GM12878 (cell line): ENCODE results near the gene CELSR3.

ENCODE experiments used
- CREM ChIP-seq: IDR thresholded peaks from 2 replicates; pipeline ENCODE4 v1.6.1; 2014; ENCODE audit warnings: antibody characterized with exemption, low read depth
- CTCF ChIP-seq, 3 experiments: IDR thresholded peaks in 2 of 3; conservative IDR thresholded peaks in 1 of 3; 2 replicates each; pipeline ENCODE4 v1.5.1; 2011; ENCODE audit warnings: low read depth in 3 of 3, low read length in 3 of 3, mild to moderate bottlenecking in 3 of 3, control low read depth in 2 of 3, moderate library complexity in 2 of 3, inconsistent platforms in 1 of 3, mixed read lengths in 1 of 3; ENCODE audit not compliant: control insufficient read depth in 2 of 3, insufficient read depth in 1 of 3; ENCODE audit errors: extremely low read depth in 1 of 3
- EP300 ChIP-seq, 2 experiments: fragments of 150-350 bp in 1 of 2; IDR thresholded peaks; 2 replicates each; pipeline ENCODE4 v1.6.1; 2011 to 2012; ENCODE audit warnings: low read depth in 2 of 2, low read length in 2 of 2, borderline replicate concordance in 1 of 2, improper control_type of control experiment in 1 of 2, inconsistent platforms in 1 of 2; ENCODE audit not compliant: control insufficient read depth in 1 of 2
- GABPA ChIP-seq: IDR thresholded peaks from 2 replicates; pipeline ENCODE4 v1.6.1; 2014; ENCODE audit warnings: antibody characterized with exemption, low read depth, mild to moderate bottlenecking, inconsistent platforms
- JUNB ChIP-seq: IDR thresholded peaks from 2 replicates; pipeline ENCODE4 v1.6.1; 2016; ENCODE audit warnings: antibody characterized with exemption, mild to moderate bottlenecking
- JUND ChIP-seq: IDR thresholded peaks from 2 replicates; pipeline ENCODE4 v1.6.1; 2012; ENCODE audit warnings: low read depth, mild to moderate bottlenecking, low read length, improper control_type of control experiment, moderate library complexity
- MAX ChIP-seq: IDR thresholded peaks from 2 replicates; pipeline ENCODE4 v1.6.1; 2012; ENCODE audit warnings: low read depth, low read length, improper control_type of control experiment
- MXI1 ChIP-seq: fragments of 150-350 bp; IDR thresholded peaks from 2 replicates; pipeline ENCODE4 v1.6.1; 2011; ENCODE audit warnings: low read depth, mild to moderate bottlenecking, inconsistent platforms, low read length, improper control_type of control experiment
- MYC ChIP-seq: IDR thresholded peaks from 2 replicates; pipeline ENCODE4 v1.6.1; 2011; ENCODE audit warnings: mild to moderate bottlenecking, low read length, moderate library complexity, inconsistent platforms; ENCODE audit not compliant: insufficient read depth, insufficient replicate concordance, insufficient read length, severe bottlenecking
- POLR2A ChIP-seq: IDR thresholded peaks from 2 replicates; pipeline ENCODE4 v1.6.1; 2011; ENCODE audit warnings: low read depth, mild to moderate bottlenecking, low read length
- SUPT20H ChIP-seq: IDR thresholded peaks from 2 replicates; pipeline ENCODE4 v1.6.1; 2011; ENCODE audit warnings: low read depth, mild to moderate bottlenecking, low read length, moderate library complexity, borderline replicate concordance; ENCODE audit not compliant: control insufficient read depth
- TARDBP ChIP-seq: IDR thresholded peaks from 2 replicates; pipeline ENCODE4 v1.6.1; 2016; ENCODE audit warnings: borderline replicate concordance
- YY1 ChIP-seq: IDR thresholded peaks from 2 replicates; pipeline ENCODE4 v1.6.1; 2011; ENCODE audit warnings: low read depth, mild to moderate bottlenecking, low read length
- ZBTB11 ChIP-seq: fragments of 450-650 bp; formaldehyde crosslinking; IDR thresholded peaks from 2 replicates; pipeline ENCODE4 v1.5.0; 2022; ENCODE audit warnings: mild to moderate bottlenecking, missing genetic modification characterization

- TF ChIP-seq SUPT20H (no peak), CREM (no peak), EP300 (IDR thresholded peaks at IDR 0.05; ENCODE audit: borderline replicate concordance in 1 of 2, control insufficient read depth in 1 of 2, low read depth in 2 of 2, low read length in 2 of 2) (no peak), MYC (no peak), POLR2A (no peak), YY1 (no peak), JUND (no peak), GABPA (no peak), ZBTB11 (CRISPR knock-in tag) (no peak), CTCF (IDR thresholded peaks at IDR 0.05 in 2 of 3, conservative IDR thresholded peaks at IDR 0.05 in 1 of 3; ENCODE audit: control insufficient read depth in 2 of 3, extremely low read depth in 1 of 3, insufficient read depth in 1 of 3, low read depth in 3 of 3, low read length in 3 of 3) (no peak), MXI1 (no peak), MAX (no peak), TARDBP (no peak), JUNB (no peak)
These were observed 29.4 kb downstream of the CELSR3 start for GRCh38 chr3:48633256-48633655.
